ENCODE results near the gene EEFSEC.

GRCh38 chr3:128180913-128181312 lies 27.6 kb downstream of the EEFSEC start:
- TF ChIP-seq POLR2A (IDR thresholded peaks at IDR 0.05) (no peak), CTCF (IDR thresholded peaks at IDR 0.05) (no peak), POLR2AphosphoS5 (IDR thresholded peaks at IDR 0.05) (no peak)

Data from breast epithelium (tissue), 3 donors.